Right cardiac atrium (tissue), 5 donors: ENCODE results near the gene CMIP. TPM values are rescaled to one million over a fixed set of nuclear protein-coding genes. Genes with fewer than 3 reads are reported as not detected.
A peak's percentile ranks its signal among the peaks of the same experiment; 100 is the strongest.

Experiments used
- ATAC-seq, 2 donors: fragments of 200-7000 bp; cut with Tn5 transposase; one replicate each; pipeline versions ENCODE4 v1.8.0 to v1.9.1; 2020; ENCODE audit warnings: moderate library complexity in 2 of 2, mild to moderate bottlenecking in 1 of 2
- DNase-seq, 3 donors: peaks; one replicate each; pipeline ENCODE4 v3.0.0-alpha.2; 2020
- H3K27ac ChIP-seq: one replicate; pipeline ENCODE4 v1.5.1; 2013; ENCODE audit warnings: mild to moderate bottlenecking, low read length, control low read depth, moderate library complexity
- H3K27me3 ChIP-seq: one replicate; pipeline ENCODE4 v1.6.1; 2013; ENCODE audit not compliant: control insufficient read depth, insufficient read depth
- H3K4me1 ChIP-seq: one replicate; pipeline ENCODE4 v1.6.1; 2013; ENCODE audit warnings: low read length; ENCODE audit not compliant: control insufficient read depth, insufficient read depth
- H3K4me3 ChIP-seq: one replicate; pipeline ENCODE4 v1.5.1; 2013; ENCODE audit warnings: low read length, control low read depth
- H3K9me3 ChIP-seq: one replicate; pipeline ENCODE4 v1.6.1; 2013; ENCODE audit warnings: low read length; ENCODE audit not compliant: control insufficient read depth
- WGBS: extraction: QIAGEN DNeasy Blood & Tissue Kit; methylation state at CpG from one replicate; pipeline ENCODE4 v1.1.7; 2013; 5-methylcytosine and 5-hydroxymethylcytosine counted together
- intact Hi-C, 4 donors: fragments of 100-400 bp; cut with DNase I; formaldehyde crosslinking; loops; one replicate each; pipeline versions ENCODE4 v1.11.0 to v1.14.0; 2022 to 2023
- polyA plus RNA-seq: library from polyadenylated mRNA; stranded (reverse); fragments of 200-250 nt; gene quantifications from one replicate; pipeline ENCODE4 v1.2.3, GENCODE V29; 2013
- total RNA-seq, 4 donors: library from RNA; stranded (reverse); fragmentation: NEBNext Ultra II Directional; extraction: Animal tissue kit (Norgen Biotek cat#: 25700); gene quantifications; one replicate each; pipeline ENCODE4 v1.2.1, GENCODE V29; 2021
- donor health status: healthy with polysubstance abuse.
- donor health status: DM: no; HTN: yes; CAD: no.
- donor health status: DM: no; HTN: no; CAD: no.
- donor health status: DM: no; HTN: yes; CAD: no; lungs with severe emphysema.
- donor health status: DM: yes; HTN: yes; CAD: no.

CMIP gene
- total and polyA plus RNA-seq, 5 donors = 9.0 to 29.0 (median 19.2) TPM

- no peak for DNase-seq
- ATAC-seq = peak in 1 of 2 donors; percentile 50
- peaks cover 2% of the 10 kb centered on the region for H3K4me1 ChIP-seq
- WGBS = 82% methylated on average over 19 of the region's 19 CpGs
- intact Hi-C loops = no loop called here
- H3K9me3 ChIP-seq = no peaks in the 10 kb centered on the region
- H3K27ac ChIP-seq = no peak overlapping the region
- H3K4me3 ChIP-seq = no peak overlapping the region
- no peaks in the 10 kb centered on the region for H3K27me3 ChIP-seq
Observed at GRCh38 chr16:81532491-81533174, 88.0 kb downstream of the CMIP start.

- WGBS = 74% methylated on average over 3 of the region's 3 CpGs
- peaks cover 6% of the 10 kb centered on the region for H3K4me1 ChIP-seq
- no peak for ATAC-seq
Observed at GRCh38 chr16:81533175-81533507, 88.5 kb downstream of the CMIP start.

GRCh38 chr16:81535679-81536360, 91.2 kb downstream of the CMIP start:
- intact Hi-C loops = no loop called here
- H3K9me3 ChIP-seq = no peaks in the 10 kb centered on the region
- no peak overlapping the region for H3K27ac ChIP-seq
- H3K4me3 ChIP-seq = no peak overlapping the region
- H3K27me3 ChIP-seq = no peaks in the 10 kb centered on the region
- peaks cover 11% of the 10 kb centered on the region for H3K4me1 ChIP-seq
- no peak for ATAC-seq
- no peak for DNase-seq
- 85% methylated on average over 10 of the region's 10 CpGs for WGBS

More at GRCh38 chr16:81533175-81533507, 88.5 kb downstream of the CMIP start:
- Histone ChIP-seq H3K4me3 (no peak overlapping the region), H3K9me3 (no peaks in the 10 kb centered on the region), H3K27ac (no peak overlapping the region), H3K27me3 (no peaks in the 10 kb centered on the region)
- no peak for DNase-seq
- intact Hi-C loops = no loop called here

- Histone ChIP-seq H3K9me3 (no peaks in the 10 kb centered on the region), H3K4me3 (no peak overlapping the region), H3K4me1 (peaks cover 11% of the 10 kb centered on the region), H3K27me3 (no peaks in the 10 kb centered on the region), H3K27ac (no peak overlapping the region)
- intact Hi-C loops = no loop called here
- no peak for DNase-seq
- WGBS = 86% methylated on average over 11 of the region's 11 CpGs
- ATAC-seq = no peak
Observed at GRCh38 chr16:81536648-81537047, 92.0 kb downstream of the CMIP start.

GRCh38 chr16:81537721-81538561, 93.3 kb downstream of the CMIP start:
- 82% methylated on average over 18 of the region's 18 CpGs for WGBS
- no peaks in the 10 kb centered on the region for H3K9me3 ChIP-seq
- ATAC-seq (peak in 1 of 2 donors; percentile 22), DNase-seq (peak in 1 of 3 donors; percentile 78)
- H3K4me3 ChIP-seq = no peak overlapping the region
- H3K4me1 ChIP-seq = peaks cover 12% of the 10 kb centered on the region
- intact Hi-C loops = no loop called here
- H3K27me3 ChIP-seq = no peaks in the 10 kb centered on the region
- no peak overlapping the region for H3K27ac ChIP-seq

- peak in 1 of 2 donors; percentile 42 for ATAC-seq
- intact Hi-C loops = no loop called here
- H3K4me1 ChIP-seq = peaks cover 15% of the 10 kb centered on the region
- no peak for DNase-seq
- no peak overlapping the region for H3K27ac ChIP-seq
- no peaks in the 10 kb centered on the region for H3K27me3 ChIP-seq
- H3K9me3 ChIP-seq = no peaks in the 10 kb centered on the region
- 65% methylated on average over 18 of the region's 18 CpGs for WGBS
- H3K4me3 ChIP-seq = no peak overlapping the region
Observed at GRCh38 chr16:81539009-81539758, 94.6 kb downstream of the CMIP start.

GRCh38 chr16:81539759-81540472, 95.3 kb downstream of the CMIP start:
- H3K4me3 ChIP-seq = no peak overlapping the region
- ATAC-seq (no peak), DNase-seq (no peak)
- 91% methylated on average over 19 of the region's 19 CpGs for WGBS
- peaks cover 15% of the 10 kb centered on the region for H3K4me1 ChIP-seq
- no peak overlapping the region for H3K27ac ChIP-seq
- intact Hi-C loops = no loop called here
- no peaks in the 10 kb centered on the region for H3K9me3 ChIP-seq
- H3K27me3 ChIP-seq = no peaks in the 10 kb centered on the region

GRCh38 chr16:81541314-81541713, 96.7 kb downstream of the CMIP start:
- Histone ChIP-seq H3K9me3 (no peaks in the 10 kb centered on the region), H3K4me3 (no peak overlapping the region), H3K4me1 (peaks cover 15% of the 10 kb centered on the region), H3K27ac (no peak overlapping the region), H3K27me3 (no peaks in the 10 kb centered on the region)
- ATAC-seq = no peak
- no peak for DNase-seq
- intact Hi-C loops = no loop called here
- 91% methylated on average over 8 of the region's 8 CpGs for WGBS

- no peaks in the 10 kb centered on the region for H3K27me3 ChIP-seq
- intact Hi-C loops = no loop called here
- ATAC-seq (peak; percentile 45 to 83), DNase-seq (no peak)
- 76% methylated on average over 22 of the region's 22 CpGs for WGBS
- peak overlapping the region; percentile 14 for H3K27ac ChIP-seq
- H3K9me3 ChIP-seq = no peaks in the 10 kb centered on the region
- no peak overlapping the region for H3K4me3 ChIP-seq
- H3K4me1 ChIP-seq = peaks cover 16% of the 10 kb centered on the region
Observed at GRCh38 chr16:81542609-81543570, 98.3 kb downstream of the CMIP start.
